ENCODE measurements around the gene LCE3D. TPM values are rescaled to one million over a fixed set of nuclear protein-coding genes. Genes with fewer than 3 reads are reported as not detected.

Gene LCE3D
- total and polyA plus RNA-seq, 9 of the 15 experiments (the other 6 are each of a cell fraction or from before 2014, with no cell fraction given) = not detected

DNA sequence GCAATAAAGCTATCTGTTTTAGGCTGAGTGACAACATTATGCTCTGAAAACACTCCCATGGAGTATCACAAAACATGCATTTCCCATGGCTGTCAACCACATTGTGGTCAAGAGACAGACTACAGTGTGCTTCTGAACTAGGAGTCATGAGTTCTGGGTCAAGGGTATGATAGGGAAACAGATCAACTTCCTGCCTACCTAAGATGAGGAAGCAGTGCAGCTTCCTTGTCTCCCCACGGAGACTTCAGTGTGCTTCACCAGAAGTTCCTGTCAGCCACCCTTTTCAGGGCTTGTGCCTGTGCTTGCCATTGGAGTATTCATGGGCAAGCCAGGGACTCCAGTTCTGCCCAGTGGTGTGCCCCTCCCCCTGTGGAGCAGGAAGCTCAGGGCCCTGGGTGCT is 33.6 kb downstream of the LCE3D start:
- Histone ChIP-seq H3K9me3 (replicated peaks; ENCODE audit: control insufficient read depth, insufficient read depth, low read depth, low read length) (no peaks in the 10 kb centered on the region), H3K36me3 (ENCODE audit: control insufficient read depth, insufficient read depth, low read length) (no peaks in the 10 kb centered on the region), H2AFZ (ENCODE audit: low read depth, low read length) (no peak overlapping the region), H3K4me2 (ENCODE audit: insufficient read depth, low read length) (no peak overlapping the region), H3K9ac (ENCODE audit: insufficient read depth in 1 of 2, low read depth in 2 of 2, low read length in 2 of 2) (no peak overlapping the region), H3K79me2 (ENCODE audit: control insufficient read depth, insufficient read depth, low read length) (no peaks in the 10 kb centered on the region), H3K27ac (ENCODE audit: extremely low read depth, low read depth, low read length) (no peak overlapping the region), H3K9me1 (ENCODE audit: control insufficient read depth, insufficient read depth, low read length) (no peaks in the 10 kb centered on the region), H4K20me1 (replicated peaks; ENCODE audit: control insufficient read depth, insufficient read depth, low read length) (no peaks in the 10 kb centered on the region), H3K4me3 (no peak overlapping the region), H3K27me3 (ENCODE audit: control insufficient read depth in 2 of 2, insufficient read depth in 2 of 2, low read length in 2 of 2) (no peaks in the 10 kb centered on the region), H3K4me1 (replicated peaks in 1 of 2; ENCODE audit: control insufficient read depth in 2 of 2, insufficient read depth in 2 of 2, low read length in 2 of 2) (no peaks in the 10 kb centered on the region)
- CTCF ChIA-PET (ENCODE audit: low intra/inter-chr PET ratio) = no interaction called here
- DNase-seq (ENCODE audit: extremely low read depth in 1 of 4, low spot score in 3 of 4) = no peak
- BruUV-seq (replicated peaks) = no TSS peak
- POLR2A ChIA-PET = no interaction called here
- intact Hi-C loops (cut with micrococcal nuclease) (no loop called here), in situ Hi-C loops (cut with MboI) (no loop called here)
- no peak for TF ChIP-seq CHCHD3 (CRISPR knock-in tag; IDR thresholded peaks at IDR 0.05)
- no peak for TF ChIP-seq RBM14 (IDR thresholded peaks at IDR 0.05; ENCODE audit: borderline replicate concordance, insufficient read depth, low read depth, low read length)
- TF ChIP-seq MCM7 (IDR thresholded peaks at IDR 0.05) = no peak
- TF ChIP-seq ZNF282 (CRISPR knock-in tag; IDR thresholded peaks at IDR 0.05) = no peak
- TF ChIP-seq NFYB (IDR thresholded peaks at IDR 0.05; ENCODE audit: extremely low read depth, insufficient read length) = no peak
- no peak for TF ChIP-seq ZNF75A (CRISPR knock-in tag; IDR thresholded peaks at IDR 0.05)
- TF ChIP-seq, protein P1, sequence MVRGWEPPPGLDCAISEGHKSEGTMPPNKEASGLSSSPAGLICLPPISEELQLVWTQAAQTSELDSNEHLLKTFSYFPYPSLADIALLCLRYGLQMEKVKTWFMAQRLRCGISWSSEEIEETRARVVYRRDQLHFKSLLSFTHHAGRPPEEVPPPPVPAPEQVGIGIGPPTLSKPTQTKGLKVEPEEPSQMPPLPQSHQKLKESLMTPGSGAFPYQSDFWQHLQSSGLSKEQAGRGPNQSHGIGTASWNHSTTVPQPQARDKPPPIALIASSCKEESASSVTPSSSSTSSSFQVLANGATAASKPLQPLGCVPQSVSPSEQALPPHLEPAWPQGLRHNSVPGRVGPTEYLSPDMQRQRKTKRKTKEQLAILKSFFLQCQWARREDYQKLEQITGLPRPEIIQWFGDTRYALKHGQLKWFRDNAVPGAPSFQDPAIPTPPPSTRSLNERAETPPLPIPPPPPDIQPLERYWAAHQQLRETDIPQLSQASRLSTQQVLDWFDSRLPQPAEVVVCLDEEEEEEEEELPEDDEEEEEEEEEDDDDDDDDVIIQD (CRISPR knock-in tag; IDR thresholded peaks at IDR 0.05) = no peak
- TF ChIP-seq, protein P2, sequence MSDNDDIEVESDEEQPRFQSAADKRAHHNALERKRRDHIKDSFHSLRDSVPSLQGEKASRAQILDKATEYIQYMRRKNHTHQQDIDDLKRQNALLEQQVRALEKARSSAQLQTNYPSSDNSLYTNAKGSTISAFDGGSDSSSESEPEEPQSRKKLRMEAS (CRISPR knock-in tag; IDR thresholded peaks at IDR 0.05) = no peak
- TF ChIP-seq ELF1 (tag; IDR thresholded peaks at IDR 0.05) = no peak
- no peak for TF ChIP-seq PRMT5 (CRISPR knock-in tag; IDR thresholded peaks at IDR 0.05)
- WGBS (ENCODE audit: insufficient coverage, low coverage, missing lambda C conversion rate) = 0% methylated on average over 1 of the region's 1 CpG
- ATAC-seq = no peak
- no peak for FAIRE-seq
